H9 (cell line): ENCODE data around the gene GLRX2. TPM values are rescaled to one million over a fixed set of nuclear protein-coding genes. Genes with fewer than 3 reads are reported as not detected.

ENCODE experiments used
- DNase-seq: peaks from one replicate; pipeline ENCODE4 v3.0.0-alpha.2; 2017
- H2AFZ ChIP-seq: one replicate; pipeline ENCODE4 v1.6.1; 2013; ENCODE audit warnings: mild to moderate bottlenecking, low read length, control low read depth, moderate library complexity
- H2AK5ac ChIP-seq: 2 replicates; pipeline ENCODE4 v1.6.1; 2013; ENCODE audit warnings: low read length, control low read depth, mixed read lengths; ENCODE audit not compliant: insufficient read length
- H2BK120ac ChIP-seq: one replicate; pipeline ENCODE4 v1.6.1; 2013; ENCODE audit warnings: low read depth, mild to moderate bottlenecking, low read length, control low read depth, inconsistent platforms; ENCODE audit not compliant: poor library complexity, severe bottlenecking
- H2BK12ac ChIP-seq: 2 replicates; pipeline ENCODE4 v1.6.1; 2013; ENCODE audit warnings: low read length, control low read depth, mixed read lengths, low read depth; ENCODE audit not compliant: insufficient read length
- H2BK15ac ChIP-seq: 2 replicates; pipeline ENCODE4 v1.6.1; 2013; ENCODE audit warnings: low read depth, low read length, control low read depth
- H2BK20ac ChIP-seq: one replicate; pipeline ENCODE4 v1.6.1; 2013; ENCODE audit warnings: low read depth, mild to moderate bottlenecking, low read length, control low read depth, inconsistent platforms; ENCODE audit not compliant: poor library complexity, severe bottlenecking
- H2BK5ac ChIP-seq: 2 replicates; pipeline ENCODE4 v1.6.1; 2013; ENCODE audit warnings: low read length, control low read depth, mixed read lengths; ENCODE audit not compliant: insufficient read length
- H3K14ac ChIP-seq: 2 replicates; pipeline ENCODE4 v1.6.1; 2013; ENCODE audit warnings: low read length, control low read depth; ENCODE audit not compliant: insufficient read depth
- H3K18ac ChIP-seq: 2 replicates; pipeline ENCODE4 v1.6.1; 2013; ENCODE audit warnings: low read depth, mild to moderate bottlenecking, mixed read lengths, low read length, control low read depth; ENCODE audit not compliant: insufficient read length
- H3K23ac ChIP-seq: 2 replicates; pipeline ENCODE4 v1.6.1; 2013; ENCODE audit warnings: low read length, control low read depth, mixed read lengths, low read depth; ENCODE audit not compliant: insufficient read length
- H3K23me2 ChIP-seq: 2 replicates; pipeline ENCODE4 v1.6.1; 2013; ENCODE audit warnings: low read depth, mild to moderate bottlenecking, mixed read lengths, low read length, control low read depth; ENCODE audit not compliant: insufficient read length, poor library complexity, severe bottlenecking
- H3K27ac ChIP-seq: 2 replicates; pipeline ENCODE4 v1.5.1; 2013; ENCODE audit warnings: low read length, control low read depth, mixed read lengths, low read depth; ENCODE audit not compliant: insufficient read length
- H3K27me3 ChIP-seq: 2 replicates; pipeline ENCODE4 v1.6.1; 2013; ENCODE audit warnings: low read length, control low read depth, inconsistent platforms; ENCODE audit not compliant: insufficient read depth
- H3K4ac ChIP-seq: 2 replicates; pipeline ENCODE4 v1.6.1; 2013; ENCODE audit warnings: low read depth, mild to moderate bottlenecking, control low read depth, inconsistent platforms, low read length, moderate library complexity
- H3K4me1 ChIP-seq: 2 replicates; pipeline ENCODE4 v1.6.1; 2013; ENCODE audit warnings: low read length, control low read depth, inconsistent platforms; ENCODE audit not compliant: insufficient read depth
- H3K4me2 ChIP-seq: 2 replicates; pipeline ENCODE4 v1.6.1; 2013; ENCODE audit warnings: low read length, control low read depth, mixed read lengths; ENCODE audit not compliant: insufficient read length, insufficient read depth
- H3K56ac ChIP-seq: 2 replicates; pipeline ENCODE4 v1.6.1; 2013; ENCODE audit warnings: low read depth, mild to moderate bottlenecking, mixed read lengths, low read length, control low read depth; ENCODE audit not compliant: insufficient read length
- H3K79me1 ChIP-seq: 2 replicates; pipeline ENCODE4 v1.6.1; 2013; ENCODE audit warnings: low read depth, mild to moderate bottlenecking, moderate library complexity, low read length, control low read depth, inconsistent platforms; ENCODE audit not compliant: insufficient read depth, poor library complexity, severe bottlenecking
- H3K79me2 ChIP-seq: 2 replicates; pipeline ENCODE4 v1.6.1; 2013; ENCODE audit warnings: low read length, control low read depth, inconsistent platforms; ENCODE audit not compliant: insufficient read depth
- H3K9ac ChIP-seq: 2 replicates; pipeline ENCODE4 v1.6.1; 2013; ENCODE audit warnings: low read length, control low read depth, mixed read lengths; ENCODE audit not compliant: insufficient read length; ENCODE audit errors: extremely low read depth
- H3K9me3 ChIP-seq: one replicate; pipeline ENCODE4 v1.6.1; 2013; ENCODE audit warnings: low read depth, low read length, inconsistent platforms; ENCODE audit not compliant: control insufficient read depth
- H3T11ph ChIP-seq: one replicate; pipeline ENCODE4 v1.6.1; 2013; ENCODE audit warnings: mild to moderate bottlenecking, low read length, control low read depth, inconsistent platforms
- H4K20me1 ChIP-seq: one replicate; pipeline ENCODE4 v1.6.1; 2013; ENCODE audit not compliant: control insufficient read depth, insufficient read length, insufficient read depth
- H4K5ac ChIP-seq: 2 replicates; pipeline ENCODE4 v1.6.1; 2013; ENCODE audit warnings: low read depth, mild to moderate bottlenecking, mixed read lengths, low read length, control low read depth; ENCODE audit not compliant: insufficient read length
- H4K8ac ChIP-seq: replicated peaks from 2 replicates; pipeline ENCODE4 v1.6.1; 2013; ENCODE audit warnings: low read length, control low read depth, mixed read lengths, low read depth; ENCODE audit not compliant: insufficient read length
- H4K91ac ChIP-seq: 2 replicates; pipeline ENCODE4 v1.6.1; 2013; ENCODE audit warnings: low read depth, mild to moderate bottlenecking, moderate library complexity, mixed read lengths, low read length, control low read depth; ENCODE audit not compliant: insufficient read length
- H3K27ac Mint-ChIP-seq, 3 experiments: 2 replicates in 2 of 3; 3 replicates in 1 of 3; pipeline ENCODE4 v1.8.0; 2020 to 2021; ENCODE audit warnings: mixed read lengths in 3 of 3, mild to moderate bottlenecking in 1 of 3, moderate library complexity in 1 of 3
- H3K27me3 Mint-ChIP-seq: 2 replicates; pipeline ENCODE4 v1.8.0; 2021; ENCODE audit warnings: low read depth, mild to moderate bottlenecking, moderate library complexity, mixed read lengths
- H3K36me3 Mint-ChIP-seq, 3 experiments: 2 replicates in 2 of 3; 3 replicates in 1 of 3; pipeline ENCODE4 v1.8.0; 2020 to 2021; ENCODE audit warnings: low read depth in 3 of 3, mixed read lengths in 3 of 3; ENCODE audit not compliant: insufficient read depth in 1 of 3
- H3K4me1 Mint-ChIP-seq, 2 experiments: 2 replicates each; pipeline ENCODE4 v1.8.0; 2020; ENCODE audit warnings: mixed read lengths in 2 of 2
- H3K4me3 Mint-ChIP-seq, 2 experiments: 2 replicates in 1 of 2; 3 replicates in 1 of 2; pipeline ENCODE4 v1.8.0; 2020 to 2021; ENCODE audit warnings: mild to moderate bottlenecking in 2 of 2, mixed read lengths in 2 of 2, moderate library complexity in 1 of 2
- H3K9me3 Mint-ChIP-seq, 2 experiments: 2 replicates in 1 of 2; 3 replicates in 1 of 2; pipeline ENCODE4 v1.8.0; 2020; ENCODE audit warnings: mild to moderate bottlenecking in 2 of 2, mixed read lengths in 2 of 2, moderate library complexity in 1 of 2
- CTCF ChIP-seq: fragments of 200-600 bp; sonication (generic); conservative IDR thresholded peaks from 3 replicates; pipeline ENCODE4 v1.8.0; 2021; ENCODE audit warnings: antibody characterized with exemption, mild to moderate bottlenecking
- WGBS: extraction: QIAGEN DNeasy Blood & Tissue Kit; methylation state at CpG from one replicate; pipeline ENCODE4 v1.1.7; 2013; ENCODE audit warnings: missing lambda C conversion rate, low lambda C conversion rate, mixed read lengths; ENCODE audit not compliant: insufficient read length; ENCODE audit errors: extremely low coverage; 5-methylcytosine and 5-hydroxymethylcytosine counted together
- total RNA-seq: library from RNA; stranded (reverse); gene quantifications from 2 replicates; pipeline ENCODE4 v1.2.1, GENCODE V29; 2021

GLRX2 gene
- total RNA-seq, 1 experiment from 2014 or later = 10.1 TPM

DNA sequence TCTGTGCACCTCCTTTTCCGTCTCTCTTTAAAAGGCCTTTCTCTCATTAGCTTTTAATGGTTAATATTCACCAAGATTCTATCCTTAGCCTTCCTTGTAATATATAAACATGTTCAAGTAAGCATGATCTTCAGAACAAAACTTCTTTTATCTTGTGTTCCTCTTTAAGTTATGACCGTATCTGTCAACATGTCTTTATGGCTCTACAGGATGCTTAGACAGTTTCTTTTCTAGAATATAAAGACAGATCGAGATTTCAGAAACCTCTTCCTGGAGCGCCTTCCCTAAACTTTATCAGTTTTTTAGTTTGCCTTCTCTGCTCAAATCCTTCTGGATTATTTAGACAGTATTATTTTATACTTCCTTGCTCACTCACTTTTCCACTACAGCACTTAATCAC lies 38.6 kb downstream of the GLRX2 start:
- H3T11ph ChIP-seq = no peak overlapping the region
- H3K4me2 ChIP-seq = no peak overlapping the region
- no peaks in the 10 kb centered on the region; the same call in 1 of the 2 replicates for H3K4me1 ChIP-seq
- H3K79me1 ChIP-seq = peaks cover 2% of the 10 kb centered on the region
- H3K27me3 Mint-ChIP-seq = no peaks in the 10 kb centered on the region
- H2BK5ac ChIP-seq = no peak overlapping the region
- H3K23ac ChIP-seq = no peak overlapping the region
- peaks cover 9% of the 10 kb centered on the region in 2 experiments; a peak in 3 of 4 replicates for H3K4me1 Mint-ChIP-seq
- H3K27me3 ChIP-seq = no peaks in the 10 kb centered on the region
- H3K27ac Mint-ChIP-seq = peak overlapping the region in 2 of 3 experiments; percentile 8 to 26; a peak in 2 of 7 replicates
- H3K14ac ChIP-seq = no peak overlapping the region
- H3K9ac ChIP-seq = no peak overlapping the region
- no peak overlapping the region for H3K18ac ChIP-seq
- H3K23me2 ChIP-seq = no peaks in the 10 kb centered on the region
- H4K5ac ChIP-seq = no peak overlapping the region
- no peaks in the 10 kb centered on the region for H4K20me1 ChIP-seq
- no peak overlapping the region for H2AK5ac ChIP-seq
- no peak overlapping the region for H2AFZ ChIP-seq
- no peak overlapping the region for H3K27ac ChIP-seq
- H2BK12ac ChIP-seq = no peak overlapping the region
- H2BK20ac ChIP-seq = no peak overlapping the region
- peaks cover 17% of the 10 kb centered on the region; the same call in 1 of the 2 replicates for H3K79me2 ChIP-seq
- 0 out of 5 replicates have a peak, but pooled peaks cover 0 to 3% of the 10 kb centered on the region in 2 experiments for H3K9me3 Mint-ChIP-seq
- H2BK120ac ChIP-seq = no peak overlapping the region
- DNase-seq = no peak
- no peak overlapping the region for H4K8ac ChIP-seq
- H3K4ac ChIP-seq = no peak overlapping the region
- no peaks in the 10 kb centered on the region for H3K9me3 ChIP-seq
- TF ChIP-seq CTCF = no peak
- no peak overlapping the region for H3K56ac ChIP-seq
- H3K4me3 Mint-ChIP-seq = no peak overlapping the region
- no CpG with 5 or more reads among the region's 4 CpGs for WGBS
- peaks cover 0 to 10% (median 6%) of the 10 kb centered on the region in 3 experiments; a peak in 6 of 7 replicates for H3K36me3 Mint-ChIP-seq
- H2BK15ac ChIP-seq = no peak overlapping the region
- H4K91ac ChIP-seq = no peak overlapping the region
